PC-9 (cell line): Measurements from ENCODE around the gene LSM12. TPM values are rescaled to one million over a fixed set of nuclear protein-coding genes. Genes with fewer than 3 reads are reported as not detected.

Source experiments
- BruUV-seq: library from RNA; stranded (reverse); fragments of 400-500 nt; replicated peaks from 2 replicates; lab custom pipeline; 2021; lab: Mats Ljungman, UMichigan
- CTCF ChIA-PET: fragments of 300-600 bp; sonication (Branson Sonifier 250); formaldehyde crosslinking; loops from one replicate; lab custom pipeline; 2022; ENCODE audit warnings: antibody characterized with exemption; lab: Charles Lee
- POLR2A ChIA-PET: fragments of 300-600 bp; sonication (Branson Sonifier 250); formaldehyde crosslinking; loops from one replicate; lab custom pipeline; 2022; ENCODE audit warnings: antibody characterized with exemption; ENCODE audit not compliant: unreplicated experiment; lab: Charles Lee
- DNase-seq, 2 experiments: peaks; one replicate each; pipeline versions ENCODE4 v3.0.0 to v3.0.0-alpha.2; 2015 to 2022; ENCODE audit warnings: mixed read lengths in 1 of 2
- H2AFZ ChIP-seq: fragments of 200-600 bp; sonication (generic); 2 replicates; pipeline ENCODE4 v1.8.1; 2017; ENCODE audit warnings: antibody characterized with exemption
- H3F3A ChIP-seq: fragments of 200-600 bp; sonication (generic); 2 replicates; pipeline ENCODE4 v1.8.1; 2017; ENCODE audit warnings: antibody characterized with exemption, mild to moderate bottlenecking, low read depth; ENCODE audit not compliant: insufficient read depth
- H3K27ac ChIP-seq: fragments of 200-600 bp; sonication (generic); 2 replicates; pipeline ENCODE4 v1.6.1; 2016; ENCODE audit warnings: mixed run types
- H3K27me3 ChIP-seq: fragments of 200-600 bp; sonication (generic); 2 replicates; pipeline ENCODE4 v1.6.1; 2016; ENCODE audit warnings: low read depth, mixed run types; ENCODE audit not compliant: insufficient read depth
- H3K36me3 ChIP-seq: fragments of 200-600 bp; sonication (generic); 2 replicates; pipeline ENCODE4 v1.6.1; 2016; ENCODE audit warnings: low read depth, mixed run types
- H3K4me1 ChIP-seq: fragments of 200-600 bp; sonication (generic); replicated peaks from 2 replicates; pipeline ENCODE4 v1.6.1; 2016; ENCODE audit warnings: mixed run types; ENCODE audit not compliant: insufficient read depth
- H3K4me2 ChIP-seq: fragments of 200-600 bp; sonication (generic); 2 replicates; pipeline ENCODE4 v1.6.1; 2017; ENCODE audit warnings: mixed run types
- H3K4me3 ChIP-seq: fragments of 200-600 bp; sonication (generic); 2 replicates; pipeline ENCODE4 v1.6.1; 2016; ENCODE audit warnings: mixed run types
- H3K79me2 ChIP-seq: fragments of 200-600 bp; sonication (generic); 2 replicates; pipeline ENCODE4 v1.6.1; 2017; ENCODE audit warnings: low read depth, mixed run types
- H3K9me2 ChIP-seq: fragments of 200-600 bp; sonication (generic); 2 replicates; pipeline ENCODE4 v1.8.1; 2017; ENCODE audit warnings: mild to moderate bottlenecking; ENCODE audit not compliant: insufficient read depth
- H3K9me3 ChIP-seq: fragments of 200-600 bp; sonication (generic); 2 replicates; pipeline ENCODE4 v1.8.1; 2016; ENCODE audit warnings: low read depth; ENCODE audit not compliant: insufficient read depth
- H4K20me1 ChIP-seq: fragments of 200-600 bp; sonication (generic); 2 replicates; pipeline ENCODE4 v1.8.1; 2017; ENCODE audit not compliant: insufficient read depth
- EZH2 ChIP-seq: fragments of 200-600 bp; sonication (generic); IDR thresholded peaks from 2 replicates; pipeline ENCODE4 v1.8.0; 2017; ENCODE audit warnings: antibody characterized with exemption, low read depth
- intact Hi-C: fragments of 100-400 bp; cut with micrococcal nuclease; formaldehyde crosslinking; loops from one replicate; pipeline ENCODE4 v1.10.0; 2022; ENCODE audit not compliant: unreplicated experiment
- total RNA-seq: library from RNA; stranded (reverse); gene quantifications from 2 replicates; pipeline ENCODE4 v1.2.3, GENCODE V29; 2021
- TF ChIP-seq, protein P1 (sequence below): fragments of 200-600 bp; sonication (generic); conservative IDR thresholded peaks from 2 replicates; pipeline ENCODE4 v1.6.1; 2017; ENCODE audit warnings: mixed run types, antibody characterized with exemption, mild to moderate bottlenecking, moderate library complexity

Gene LSM12
- total RNA-seq, 1 experiment from 2014 or later = 62.7 TPM

DNA sequence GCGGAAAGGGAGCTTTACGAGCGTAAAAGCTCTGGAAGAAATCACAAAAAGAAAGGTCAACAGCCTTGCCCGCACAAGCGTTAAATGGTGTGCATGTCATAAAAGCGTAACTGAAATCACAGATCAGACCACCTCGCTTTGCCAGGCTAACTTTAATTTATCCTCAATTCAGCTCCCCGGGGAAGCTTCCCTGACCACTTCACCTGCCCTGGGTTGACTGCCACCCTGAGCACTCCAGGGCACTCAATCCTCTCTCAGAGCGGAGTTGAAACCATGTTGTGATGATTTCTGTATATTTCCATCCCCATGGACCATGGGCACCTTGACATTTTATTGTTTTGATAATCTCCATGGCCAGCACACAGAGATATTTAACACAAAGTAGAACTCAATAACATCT lies 78.2 kb downstream of the LSM12 start:
- CTCF ChIA-PET = interaction anchor here (0.6 kb wide), 1 partner anchor 18 kb away, joined by 5 read pairs; no protein-coding TSS in a partner anchor
- Histone ChIP-seq H3K4me2 (no peak overlapping the region), H3K79me2 (no peaks in the 10 kb centered on the region), H3K27me3 (peaks cover 16% of the 10 kb centered on the region), H3K4me3 (no peak overlapping the region), H3F3A (no peaks in the 10 kb centered on the region), H3K9me2 (no peaks in the 10 kb centered on the region), H2AFZ (no peak overlapping the region), H3K36me3 (no peaks in the 10 kb centered on the region), H3K9me3 (no peaks in the 10 kb centered on the region), H3K27ac (no peak overlapping the region), H3K4me1 (no peaks in the 10 kb centered on the region), H4K20me1 (no peaks in the 10 kb centered on the region)
- POLR2A ChIA-PET = no interaction called here
- intact Hi-C loops = no loop called here
- TF ChIP-seq, protein P1, sequence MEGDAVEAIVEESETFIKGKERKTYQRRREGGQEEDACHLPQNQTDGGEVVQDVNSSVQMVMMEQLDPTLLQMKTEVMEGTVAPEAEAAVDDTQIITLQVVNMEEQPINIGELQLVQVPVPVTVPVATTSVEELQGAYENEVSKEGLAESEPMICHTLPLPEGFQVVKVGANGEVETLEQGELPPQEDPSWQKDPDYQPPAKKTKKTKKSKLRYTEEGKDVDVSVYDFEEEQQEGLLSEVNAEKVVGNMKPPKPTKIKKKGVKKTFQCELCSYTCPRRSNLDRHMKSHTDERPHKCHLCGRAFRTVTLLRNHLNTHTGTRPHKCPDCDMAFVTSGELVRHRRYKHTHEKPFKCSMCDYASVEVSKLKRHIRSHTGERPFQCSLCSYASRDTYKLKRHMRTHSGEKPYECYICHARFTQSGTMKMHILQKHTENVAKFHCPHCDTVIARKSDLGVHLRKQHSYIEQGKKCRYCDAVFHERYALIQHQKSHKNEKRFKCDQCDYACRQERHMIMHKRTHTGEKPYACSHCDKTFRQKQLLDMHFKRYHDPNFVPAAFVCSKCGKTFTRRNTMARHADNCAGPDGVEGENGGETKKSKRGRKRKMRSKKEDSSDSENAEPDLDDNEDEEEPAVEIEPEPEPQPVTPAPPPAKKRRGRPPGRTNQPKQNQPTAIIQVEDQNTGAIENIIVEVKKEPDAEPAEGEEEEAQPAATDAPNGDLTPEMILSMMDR = no peak
- TF ChIP-seq EZH2 = no peak
- DNase-seq = no peak
- BruUV-seq = no TSS peak

DNA sequence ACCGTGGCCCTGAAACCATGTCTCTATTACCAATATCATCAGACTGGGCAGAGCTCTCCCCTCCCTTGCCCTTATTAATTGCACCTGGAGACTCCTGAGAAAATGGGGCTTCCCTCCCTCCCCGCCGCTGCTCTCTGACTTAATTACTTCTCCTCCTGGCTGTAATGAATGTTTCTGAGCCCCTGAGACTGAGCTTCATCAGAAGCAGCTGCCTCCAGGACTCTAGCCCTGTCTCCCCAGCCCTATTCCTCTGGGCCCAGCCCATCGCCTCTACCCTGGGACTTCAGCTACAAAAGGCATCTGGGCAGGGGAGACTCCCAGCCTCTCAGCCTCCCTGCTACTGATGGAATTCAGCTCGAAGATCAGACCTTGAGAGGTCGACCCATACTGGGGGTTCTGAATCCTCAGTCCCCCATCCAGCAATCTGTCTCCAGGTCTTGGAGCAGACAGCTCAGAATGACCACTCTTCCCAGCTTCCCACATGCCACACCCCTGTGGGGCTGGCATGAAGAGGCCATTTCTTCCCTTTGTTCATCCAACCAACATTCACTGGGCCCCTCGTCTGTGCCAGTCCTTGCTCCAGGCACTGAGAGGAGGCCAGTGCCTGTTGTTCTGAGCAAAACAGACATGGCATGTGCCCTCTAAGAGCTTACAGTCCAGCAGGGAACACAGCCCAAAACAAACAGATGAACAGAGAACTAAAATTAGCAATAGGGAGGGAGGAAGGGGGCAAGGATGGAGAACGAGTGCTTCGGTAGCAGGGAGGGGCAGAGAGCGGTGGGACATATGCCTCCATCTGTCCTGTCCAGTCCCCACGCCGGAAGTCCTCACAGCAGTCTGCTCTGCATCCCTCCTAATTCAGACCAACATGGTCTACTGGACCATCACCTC lies 79.1 kb downstream of the LSM12 start:
- Histone ChIP-seq H3F3A (no peaks in the 10 kb centered on the region), H3K4me3 (no peak overlapping the region), H3K36me3 (no peaks in the 10 kb centered on the region), H3K4me1 (no peaks in the 10 kb centered on the region), H3K9me3 (no peaks in the 10 kb centered on the region), H3K27me3 (peaks cover 25% of the 10 kb centered on the region), H3K27ac (no peak overlapping the region), H2AFZ (no peak overlapping the region), H3K4me2 (no peak overlapping the region), H4K20me1 (no peaks in the 10 kb centered on the region), H3K9me2 (no peaks in the 10 kb centered on the region), H3K79me2 (no peaks in the 10 kb centered on the region)
- TF ChIP-seq, protein P1 = no peak
- no peak for TF ChIP-seq EZH2
- DNase-seq = no peak
- POLR2A ChIA-PET = interaction anchor here (0.9 kb wide), 1 partner anchor 43 kb away, joined by 7 read pairs; no protein-coding TSS in a partner anchor
- no TSS peak for BruUV-seq
- CTCF ChIA-PET = no interaction called here
- intact Hi-C loops = no loop called here

DNA sequence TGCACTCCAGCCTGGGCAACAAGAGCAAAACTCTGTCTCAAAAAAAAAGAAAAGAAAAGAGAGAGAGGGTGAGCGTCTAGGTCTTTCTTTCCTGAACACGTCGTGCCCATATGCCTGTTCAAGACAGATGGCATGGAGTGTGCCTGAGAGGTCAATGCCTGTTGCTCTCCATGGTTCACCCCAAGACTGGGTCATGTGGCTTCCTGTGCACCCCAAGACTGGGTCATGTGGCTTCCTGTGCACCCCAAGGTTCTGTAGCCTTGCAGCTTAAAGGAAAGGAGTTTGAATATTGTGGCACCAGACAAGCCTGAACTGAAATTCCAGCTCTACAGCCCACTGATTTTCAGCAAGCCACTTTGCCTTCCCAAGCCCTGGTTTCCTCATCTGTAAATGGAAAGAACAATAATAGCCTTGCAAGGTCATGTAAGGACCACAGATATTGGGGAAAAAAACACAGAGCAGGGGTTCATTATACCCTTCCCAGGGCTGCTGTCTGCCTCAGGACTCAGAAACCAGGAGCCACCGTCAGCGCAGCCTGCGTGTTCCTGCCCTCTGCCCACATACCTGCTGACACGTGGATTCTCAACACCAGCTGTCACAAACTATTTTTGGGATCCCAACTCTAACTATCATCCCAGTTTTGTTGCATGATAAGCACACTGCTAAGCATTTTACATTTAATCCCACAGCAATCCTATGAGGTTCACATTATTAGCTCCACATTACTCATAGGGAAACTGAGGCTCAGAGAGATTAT lies 80.1 kb downstream of the LSM12 start:
- no peaks in the 10 kb centered on the region for H3K36me3 ChIP-seq
- no peak overlapping the region for H2AFZ ChIP-seq
- no peaks in the 10 kb centered on the region for H3K4me1 ChIP-seq
- no peak overlapping the region for H3K4me2 ChIP-seq
- BruUV-seq = no TSS peak
- H3K27me3 ChIP-seq = peaks cover 35% of the 10 kb centered on the region
- DNase-seq = no peak
- H3K9me3 ChIP-seq = no peaks in the 10 kb centered on the region
- no peaks in the 10 kb centered on the region for H3F3A ChIP-seq
- no peaks in the 10 kb centered on the region for H4K20me1 ChIP-seq
- H3K27ac ChIP-seq = no peak overlapping the region
- intact Hi-C loops = no loop called here
- POLR2A ChIA-PET = interaction anchor here (0.9 kb wide), 1 partner anchor 44 kb away, joined by 7 read pairs; no protein-coding TSS in a partner anchor
- TF ChIP-seq, protein P1 = no peak
- no peak for TF ChIP-seq EZH2
- H3K9me2 ChIP-seq = no peaks in the 10 kb centered on the region
- H3K79me2 ChIP-seq = no peaks in the 10 kb centered on the region
- H3K4me3 ChIP-seq = no peak overlapping the region
- CTCF ChIA-PET = no interaction called here
